Keratinocyte (primary cell): ENCODE results near the gene APBB1IP.

Experiments
- CTCF ChIP-seq, 3 experiments: IDR thresholded peaks in 1 of 3; conservative IDR thresholded peaks in 1 of 3; optimal IDR thresholded peaks in 1 of 3; 2 replicates in 2 of 3; 3 replicates in 1 of 3; pipeline versions ENCODE3 to v1.5.1; 2011; ENCODE audit warnings: low read length in 3 of 3, mild to moderate bottlenecking in 3 of 3, moderate library complexity in 2 of 3, control low read depth in 1 of 3, inconsistent platforms in 1 of 3; ENCODE audit not compliant: insufficient read depth in 2 of 3; ENCODE audit errors: extremely low read depth in 1 of 3
- EZH2 ChIP-seq: IDR thresholded peaks from one replicate; pipeline ENCODE4 v1.6.1; 2012; ENCODE audit warnings: inconsistent platforms, mild to moderate bottlenecking, low read length, moderate library complexity

DNA sequence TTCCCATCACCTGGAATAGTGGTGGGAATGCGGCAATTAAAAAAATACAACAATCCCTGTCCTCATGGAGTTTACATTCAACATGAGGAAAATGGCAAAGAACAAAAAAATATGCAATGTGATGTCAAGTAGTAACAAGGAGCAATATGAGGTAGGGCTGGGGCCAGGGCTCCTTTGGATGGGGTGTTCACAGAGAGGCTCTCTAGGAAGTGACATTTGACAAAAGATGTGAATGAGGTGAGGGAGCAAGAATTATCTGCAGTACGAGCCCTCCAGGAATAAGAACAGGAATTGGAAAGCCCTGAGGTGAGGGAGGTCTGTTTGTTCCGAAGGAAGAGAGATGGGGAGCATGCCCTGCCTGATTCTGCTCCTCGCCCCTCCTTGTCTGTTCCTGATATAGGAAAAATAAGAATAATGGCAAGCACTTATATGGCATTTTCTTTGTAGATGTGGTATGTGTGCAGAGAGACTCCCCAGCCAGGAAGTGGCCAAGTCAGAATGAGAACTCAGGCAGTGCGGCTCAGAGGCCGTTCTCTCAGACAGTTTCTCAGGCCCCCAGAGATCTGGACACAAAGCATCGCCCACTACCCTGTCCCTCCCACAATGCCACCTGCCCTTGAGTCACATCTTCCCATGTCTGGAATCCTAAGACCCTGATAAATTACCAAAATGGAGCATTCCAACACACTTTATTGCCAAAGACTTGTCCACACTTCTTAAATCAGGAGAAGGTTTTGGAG, 105.6 kb downstream of the APBB1IP start:
- TF ChIP-seq CTCF (optimal IDR thresholded peaks at IDR 0.05 in 1 of 3, IDR thresholded peaks at IDR 0.05 in 1 of 3, conservative IDR thresholded peaks at IDR 0.05 in 1 of 3; ENCODE audit: extremely low read depth in 1 of 3, insufficient read depth in 2 of 3, low read length in 3 of 3) = no peak
- no peak for TF ChIP-seq EZH2
